Thoracic aorta (tissue), 2 donors: ENCODE measurements around the gene CADPS. TPM values are rescaled to one million over a fixed set of nuclear protein-coding genes. Genes with fewer than 3 reads are reported as not detected.

ENCODE experiments used
- ATAC-seq: fragments of 150-250 bp; one replicate; pipeline ENCODE4 v1.8.0; 2017; ENCODE audit warnings: low read depth; ENCODE audit not compliant: insufficient number of reproducible peaks, low FRiP score
- DNase-seq: peaks from one replicate; pipeline ENCODE4 v3.0.0-alpha.2; 2020; ENCODE audit warnings: low spot score
- H3K27ac ChIP-seq, 2 donors: fragments of 200-600 bp; sonication (generic); 1 replicate in 1 of 2; 2 replicates in 1 of 2; pipeline ENCODE4 v1.5.1; 2016; ENCODE audit warnings: mild to moderate bottlenecking in 2 of 2, moderate library complexity in 2 of 2
- H3K27me3 ChIP-seq: fragments of 200-600 bp; sonication (generic); replicated peaks from 2 replicates; pipeline ENCODE4 v1.6.0; 2016; ENCODE audit warnings: mild to moderate bottlenecking; ENCODE audit not compliant: insufficient read depth
- H3K36me3 ChIP-seq: fragments of 200-600 bp; sonication (generic); one replicate; pipeline ENCODE4 v1.5.1; 2016
- H3K4me1 ChIP-seq, 2 donors: fragments of 200-600 bp; sonication (generic); 1 replicate in 1 of 2; 2 replicates in 1 of 2; pipeline versions ENCODE4 v1.5.1 to v1.6.0; 2016; ENCODE audit warnings: low read depth in 2 of 2, mild to moderate bottlenecking in 1 of 2; ENCODE audit not compliant: control insufficient read depth in 1 of 2
- H3K4me3 ChIP-seq: fragments of 200-600 bp; sonication (generic); 2 replicates; pipeline ENCODE4 v1.5.1; 2016; ENCODE audit warnings: mild to moderate bottlenecking
- H3K9me3 ChIP-seq: fragments of 200-600 bp; sonication (generic); 2 replicates; pipeline ENCODE4 v1.5.1; 2016
- total RNA-seq, 2 donors: library from RNA; depleted of rRNA; stranded (reverse); fragments of >200 nt; gene quantifications; one replicate each; pipeline versions ENCODE4 v1.1.0 to v1.2.3, GENCODE V29; 2016
- TF ChIP-seq, protein P1 (sequence below): fragments of 200-600 bp; sonication (generic); IDR thresholded peaks from one replicate; pipeline ENCODE4 v1.5.1; 2019; ENCODE audit warnings: antibody characterized with exemption

CADPS gene
- total RNA-seq, 2 donors from 2014 or later = 0.14 to 7.2 TPM

DNA sequence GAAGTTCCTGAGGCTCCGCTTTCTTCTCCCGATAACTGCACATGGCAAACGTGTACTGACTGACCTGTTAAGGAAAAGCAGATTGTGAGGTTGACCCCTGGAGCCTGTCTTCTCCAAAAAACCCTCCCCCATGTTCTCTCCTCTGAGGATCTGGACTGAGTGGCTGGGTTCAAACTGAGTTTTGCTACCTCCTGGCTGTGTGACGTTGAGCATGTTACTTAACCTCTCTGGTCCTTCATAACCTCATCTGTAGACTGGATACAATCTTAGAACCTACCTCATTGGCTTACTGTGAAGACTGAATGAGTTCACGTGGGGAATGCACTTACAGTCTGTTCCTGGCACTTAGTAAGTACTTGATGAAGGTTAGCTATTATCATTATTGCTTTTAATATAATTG lies 317.8 kb downstream of the CADPS start:
- no peak for DNase-seq
- TF ChIP-seq, protein P1, sequence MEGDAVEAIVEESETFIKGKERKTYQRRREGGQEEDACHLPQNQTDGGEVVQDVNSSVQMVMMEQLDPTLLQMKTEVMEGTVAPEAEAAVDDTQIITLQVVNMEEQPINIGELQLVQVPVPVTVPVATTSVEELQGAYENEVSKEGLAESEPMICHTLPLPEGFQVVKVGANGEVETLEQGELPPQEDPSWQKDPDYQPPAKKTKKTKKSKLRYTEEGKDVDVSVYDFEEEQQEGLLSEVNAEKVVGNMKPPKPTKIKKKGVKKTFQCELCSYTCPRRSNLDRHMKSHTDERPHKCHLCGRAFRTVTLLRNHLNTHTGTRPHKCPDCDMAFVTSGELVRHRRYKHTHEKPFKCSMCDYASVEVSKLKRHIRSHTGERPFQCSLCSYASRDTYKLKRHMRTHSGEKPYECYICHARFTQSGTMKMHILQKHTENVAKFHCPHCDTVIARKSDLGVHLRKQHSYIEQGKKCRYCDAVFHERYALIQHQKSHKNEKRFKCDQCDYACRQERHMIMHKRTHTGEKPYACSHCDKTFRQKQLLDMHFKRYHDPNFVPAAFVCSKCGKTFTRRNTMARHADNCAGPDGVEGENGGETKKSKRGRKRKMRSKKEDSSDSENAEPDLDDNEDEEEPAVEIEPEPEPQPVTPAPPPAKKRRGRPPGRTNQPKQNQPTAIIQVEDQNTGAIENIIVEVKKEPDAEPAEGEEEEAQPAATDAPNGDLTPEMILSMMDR = no peak

DNA sequence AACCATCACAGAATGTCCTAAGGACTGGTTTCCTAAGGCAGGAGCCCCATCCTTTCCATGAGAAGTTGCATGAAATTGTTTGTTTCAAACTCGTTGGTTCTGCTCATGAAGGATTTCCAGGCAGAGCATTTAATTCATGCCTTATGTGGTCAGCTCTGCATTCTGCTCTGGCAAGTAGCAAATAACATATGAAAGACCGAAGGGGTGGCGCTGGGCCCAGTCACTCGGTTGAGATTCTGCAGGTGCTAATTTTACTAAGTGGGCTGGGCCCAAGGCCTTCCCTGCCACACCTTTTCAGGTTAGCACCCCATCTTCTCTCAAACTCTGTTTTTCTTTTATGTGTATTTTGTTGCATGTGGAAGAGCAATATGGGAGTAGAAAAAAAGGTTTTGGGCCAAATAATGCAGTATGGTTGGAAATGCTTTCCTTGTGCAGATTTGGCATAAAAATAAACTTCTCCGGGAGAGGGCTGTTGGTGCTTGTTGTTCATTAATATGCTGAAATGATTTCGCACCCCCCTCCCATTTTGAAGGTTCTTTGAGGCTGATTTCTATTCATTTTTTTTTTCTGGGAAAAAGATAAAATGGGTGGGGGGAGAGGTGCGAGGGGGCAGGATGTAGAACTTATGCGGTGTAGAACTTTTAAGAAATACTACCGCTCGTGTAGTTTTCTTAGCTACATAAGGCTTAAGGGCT lies 318.9 kb downstream of the CADPS start:
- DNase-seq = no peak
- H3K9me3 ChIP-seq = no peaks in the 10 kb centered on the region

More for the DNA sequence above, 317.8 kb downstream of the CADPS start:
- H3K4me3 ChIP-seq = no peak overlapping the region
- no peak for ATAC-seq
- H3K4me1 ChIP-seq = peaks cover 5 to 11% of the 10 kb centered on the region in 2 donors
- H3K36me3 ChIP-seq = no peaks in the 10 kb centered on the region
- no peaks in the 10 kb centered on the region for H3K9me3 ChIP-seq
- H3K27ac ChIP-seq = no peak overlapping the region
- H3K27me3 ChIP-seq = no peaks in the 10 kb centered on the region

DNA sequence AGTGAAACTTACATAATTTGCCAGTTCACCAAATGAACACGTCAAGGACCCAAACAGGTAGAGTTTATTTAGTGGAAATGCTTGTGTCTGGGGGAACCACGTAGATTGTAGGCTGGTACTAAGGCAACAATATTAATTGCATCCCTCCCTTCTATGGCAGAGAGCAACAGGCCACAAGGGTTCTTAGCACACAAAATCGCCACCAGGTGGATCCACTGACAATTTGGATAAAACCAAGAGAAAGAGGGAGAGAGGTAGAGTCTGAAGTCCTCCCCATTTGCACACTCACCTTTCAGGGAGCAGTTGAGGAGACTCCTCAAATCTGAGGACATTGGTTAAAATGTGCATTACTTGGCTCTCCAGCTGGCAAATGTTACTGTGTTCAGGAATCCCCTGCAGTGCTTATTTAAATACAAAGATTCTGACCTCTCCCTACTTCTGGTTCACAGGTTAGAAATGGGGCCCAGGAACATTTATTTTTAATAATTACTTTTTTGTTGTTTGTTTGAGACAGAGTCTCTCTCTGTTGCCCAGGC lies 320.9 kb downstream of the CADPS start:
- ATAC-seq = no peak
- no peak overlapping the region for H3K27ac ChIP-seq
- TF ChIP-seq, protein P1 = no peak
- no peaks in the 10 kb centered on the region for H3K9me3 ChIP-seq
- no peak overlapping the region for H3K4me3 ChIP-seq
- no peaks in the 10 kb centered on the region for H3K4me1 ChIP-seq
- H3K36me3 ChIP-seq = no peaks in the 10 kb centered on the region
- DNase-seq = no peak
- no peaks in the 10 kb centered on the region for H3K27me3 ChIP-seq

More for the DNA sequence above, 318.9 kb downstream of the CADPS start:
- peaks cover 0 to under 1% of the 10 kb centered on the region in 2 donors for H3K4me1 ChIP-seq
- no peak overlapping the region for H3K4me3 ChIP-seq
- H3K36me3 ChIP-seq = no peaks in the 10 kb centered on the region
- no peaks in the 10 kb centered on the region for H3K27me3 ChIP-seq
- TF ChIP-seq, protein P1 = no peak
- no peak overlapping the region for H3K27ac ChIP-seq
- no peak for ATAC-seq

DNA sequence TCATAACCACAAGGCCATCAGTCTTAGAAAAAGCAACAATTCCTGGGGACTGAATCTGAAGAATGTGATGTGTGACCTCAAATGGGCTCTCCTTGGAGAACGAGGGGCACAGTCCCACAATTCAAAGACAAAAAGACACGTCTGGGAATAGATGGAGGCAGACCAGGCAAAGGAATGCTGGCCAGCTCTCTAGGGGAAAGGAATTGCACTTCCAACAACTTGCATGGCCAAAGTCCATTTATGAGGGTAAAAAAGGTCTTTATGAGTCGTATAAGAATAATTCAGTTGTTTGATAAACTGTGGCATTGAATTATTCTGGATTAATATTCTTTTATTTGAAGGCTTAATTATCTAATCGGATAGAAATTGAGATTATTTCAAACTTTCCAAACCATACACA lies 321.4 kb downstream of the CADPS start:
- no peak for ATAC-seq
- no peak for DNase-seq
- H3K27ac ChIP-seq = no peak overlapping the region
- H3K27me3 ChIP-seq = no peaks in the 10 kb centered on the region
- no peak overlapping the region for H3K4me3 ChIP-seq
- H3K36me3 ChIP-seq = no peaks in the 10 kb centered on the region
- no peaks in the 10 kb centered on the region for H3K4me1 ChIP-seq
- TF ChIP-seq, protein P1 = no peak
- no peaks in the 10 kb centered on the region for H3K9me3 ChIP-seq

DNA sequence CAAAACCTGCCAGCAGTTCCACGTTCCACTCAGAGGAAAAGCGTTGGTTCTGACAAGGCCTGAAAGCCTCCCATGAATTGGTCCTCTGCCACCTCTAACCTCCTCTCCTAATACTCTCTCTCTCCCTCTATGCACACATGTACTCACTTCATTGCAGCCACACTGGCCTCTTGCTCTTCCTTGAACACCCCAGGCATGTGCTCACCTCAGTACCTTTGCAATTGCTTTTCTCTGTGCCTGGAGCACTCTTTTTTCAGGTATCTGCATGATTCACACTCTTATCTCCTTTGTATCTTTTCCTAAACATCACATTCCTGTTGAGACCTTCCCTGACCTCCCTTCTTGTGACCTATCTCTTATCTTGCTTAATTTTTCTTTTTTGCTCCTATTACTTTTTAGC lies 323.7 kb downstream of the CADPS start:
- DNase-seq (no peak), ATAC-seq (no peak)
- Histone ChIP-seq H3K4me1 (no peaks in the 10 kb centered on the region), H3K36me3 (no peaks in the 10 kb centered on the region), H3K27me3 (no peaks in the 10 kb centered on the region), H3K4me3 (no peak overlapping the region), H3K9me3 (no peaks in the 10 kb centered on the region), H3K27ac (no peak overlapping the region)
- TF ChIP-seq, protein P1 = no peak
